Endothelial cell of umbilical vein (primary cell): Measurements from ENCODE around the gene LDHAL6B. TPM values are rescaled to one million over a fixed set of nuclear protein-coding genes. Genes with fewer than 3 reads are reported as not detected.

Source experiments
- BruUV-seq: library from RNA; stranded (reverse); fragments of 400-500 nt; replicated peaks from 2 replicates; lab custom pipeline; 2021; lab: Mats Ljungman, UMichigan
- CTCF ChIA-PET: fragments of 300-600, 350-600 bp; sonication (Branson Sonifier 250); formaldehyde crosslinking; loops from one replicate; lab custom pipeline; 2021; ENCODE audit warnings: antibody characterized with exemption, inconsistent platforms; lab: Charles Lee
- POLR2A ChIA-PET: fragments of 300-600, 350-600 bp; sonication (Branson Sonifier 250); formaldehyde crosslinking; loops from one replicate; lab custom pipeline; 2021; ENCODE audit warnings: antibody characterized with exemption, inconsistent platforms; lab: Charles Lee
- DNase-seq: peaks from one replicate; pipeline ENCODE4 v3.0.0-alpha.2; 2011; ENCODE audit warnings: low read depth, low spot score
- FAIRE-seq: peaks from 2 replicates; lab custom pipeline; 2011; peaks lifted over from hg19 to GRCh38; lab: Jason Lieb, UNC
- H2AFZ ChIP-seq: 2 replicates; pipeline ENCODE4 v1.6.0; 2012; ENCODE audit warnings: low read depth, low read length, control low read depth, inconsistent platforms
- H3K27ac ChIP-seq: 2 replicates; pipeline ENCODE4 v1.5.1; 2011; ENCODE audit warnings: low read depth, mild to moderate bottlenecking, control low read depth, low read length, moderate library complexity; ENCODE audit not compliant: insufficient read depth
- H3K27me3 ChIP-seq, 2 experiments: 2 replicates each; pipeline versions ENCODE4 v1.6.0 to v1.6.1; 2011; ENCODE audit warnings: low read length in 2 of 2, mixed read lengths in 1 of 2; ENCODE audit not compliant: control insufficient read depth in 2 of 2, insufficient read depth in 2 of 2
- H3K36me3 ChIP-seq, 2 experiments: 2 replicates in 1 of 2; 3 replicates in 1 of 2; pipeline ENCODE4 v1.5.1; 2011; ENCODE audit warnings: low read length in 2 of 2, mild to moderate bottlenecking in 1 of 2, moderate library complexity in 1 of 2; ENCODE audit not compliant: control insufficient read depth in 2 of 2, insufficient read depth in 2 of 2; ENCODE audit errors: extremely low read depth in 1 of 2
- H3K4me1 ChIP-seq: 3 replicates; pipeline ENCODE4 v1.5.1; 2011; ENCODE audit warnings: mild to moderate bottlenecking, low read length; ENCODE audit not compliant: control insufficient read depth, insufficient read depth; ENCODE audit errors: extremely low read depth
- H3K4me2 ChIP-seq: 2 replicates; pipeline ENCODE4 v1.6.1; 2011; ENCODE audit warnings: low read length, control low read depth, mixed read lengths; ENCODE audit not compliant: insufficient read depth
- H3K4me3 ChIP-seq, 3 experiments: fragments of 200-600 bp in 1 of 3; sonication (generic), shearing (Covaris generic) in 1 of 3; replicated peaks in 1 of 3; 2 replicates each; pipeline ENCODE4 v1.5.1; 2011 to 2016; ENCODE audit warnings: control low read depth in 3 of 3, low read length in 3 of 3, mild to moderate bottlenecking in 2 of 3, inconsistent platforms in 1 of 3, low read depth in 1 of 3, moderate library complexity in 1 of 3; ENCODE audit not compliant: insufficient read depth in 1 of 3
- H3K79me2 ChIP-seq: 2 replicates; pipeline ENCODE4 v1.6.0; 2012; ENCODE audit warnings: low read length, inconsistent platforms; ENCODE audit not compliant: control insufficient read depth, insufficient read depth
- H3K9ac ChIP-seq: replicated peaks from 2 replicates; pipeline ENCODE3; 2011; ENCODE audit warnings: low read length, control low read depth; ENCODE audit not compliant: insufficient read depth; ENCODE audit errors: extremely low read depth
- H3K9me1 ChIP-seq: replicated peaks from 3 replicates; pipeline ENCODE4 v1.6.0; 2011; ENCODE audit warnings: mild to moderate bottlenecking, low read length; ENCODE audit not compliant: control insufficient read depth, insufficient read depth; ENCODE audit errors: extremely low read depth
- H3K9me3 ChIP-seq: replicated peaks from 2 replicates; pipeline ENCODE4 v1.5.1; 2012; ENCODE audit warnings: low read length, inconsistent platforms; ENCODE audit not compliant: control insufficient read depth, insufficient read depth
- H4K20me1 ChIP-seq: replicated peaks from 2 replicates; pipeline ENCODE3; 2011; ENCODE audit warnings: mild to moderate bottlenecking, low read length; ENCODE audit not compliant: control insufficient read depth, insufficient read depth; ENCODE audit errors: extremely low read depth
- CTCF ChIP-seq, 2 donors: IDR thresholded peaks; 1 replicate in 1 of 2; 2 replicates in 1 of 2; pipeline ENCODE4 v1.5.1; 2011; ENCODE audit warnings: low read length in 2 of 2, mild to moderate bottlenecking in 2 of 2, moderate library complexity in 2 of 2, control low read depth in 1 of 2, inconsistent platforms in 1 of 2, low read depth in 1 of 2; ENCODE audit not compliant: insufficient read depth in 1 of 2; ENCODE audit errors: extremely low read depth in 1 of 2
- FOS ChIP-seq: IDR thresholded peaks from 2 replicates; pipeline ENCODE4 v1.6.1; 2011; ENCODE audit warnings: mild to moderate bottlenecking, low read length, moderate library complexity, borderline replicate concordance; ENCODE audit not compliant: insufficient read depth
- POLR2A ChIP-seq: IDR thresholded peaks from 2 replicates; pipeline ENCODE4 v1.6.1; 2012; ENCODE audit warnings: low read depth, mild to moderate bottlenecking, control low read depth, low read length
- dilution Hi-C: fragments of 300-500 bp; cut with MboI; formaldehyde crosslinking; loops from one replicate; pipeline ENCODE4 v1.15.0; 2019; ENCODE audit warnings: low sequenced_read_pairs; ENCODE audit not compliant: extremely low pct_ligation_motif_present
- intact Hi-C: fragments of 100-400 bp; cut with micrococcal nuclease; formaldehyde crosslinking; loops from one replicate; pipeline ENCODE4 v1.10.0; 2022
- microRNA counts: library from miRNA; unstranded; fragments of <30 nt; microRNA quantifications from one replicate; lab custom pipeline; 2016
- microRNA-seq: library from miRNA; unstranded; fragments of <30 nt; microRNA quantifications from one replicate; pipeline ENCODE4 v1.2.0, GENCODE V29; 2021; ENCODE audit warnings: borderline number of aligned reads, borderline replicate concordance
- polyA plus RNA-seq, 4 experiments: library from polyadenylated mRNA; depleted of rRNA in 3 of 4; stranded (reverse) in 3 of 4; unstranded in 1 of 4; fragments of >200 nt; gene quantifications; 2 replicates each; pipeline versions ENCODE4 v1.2.1 to v1.2.3, GENCODE V29; 2011 to 2012; ENCODE audit warnings: missing spikeins in 1 of 4
- small RNA-seq: library from RNA; depleted of rRNA; stranded (forward); fragments of <200 nt; gene quantifications from one replicate; pipeline ENCODE3, GENCODE V24; 2012; ENCODE audit warnings: low replicate concordance, low read depth; ENCODE audit not compliant: insufficient read depth, insufficient read length
- total RNA-seq: library from RNA; stranded (reverse); gene quantifications from 2 replicates; pipeline ENCODE4 v1.2.3, GENCODE V29; 2021

The LDHAL6B gene
- total and polyA plus RNA-seq, 2 donors (not counting 3 experiments of a cell fraction or from before 2014, with no cell fraction given): not detected

GRCh38 chr15:59256482-59256881 lies 49.8 kb downstream of the LDHAL6B start:
- H3K4me3 ChIP-seq: no peak overlapping the region
- dilution Hi-C loops: no loop called here
- no peaks in the 10 kb centered on the region for H3K4me1 ChIP-seq
- TF ChIP-seq POLR2A (no peak), CTCF (IDR thresholded peaks at IDR 0.05; ENCODE audit: extremely low read depth in 1 of 2, insufficient read depth in 1 of 2, low read depth in 1 of 2, low read length in 2 of 2) (no peak)
- BruUV-seq: no TSS peak
- no peak overlapping the region for H3K27ac ChIP-seq
- no peak overlapping the region for H2AFZ ChIP-seq
- no peaks in the 10 kb centered on the region for H3K27me3 ChIP-seq
- H3K9me1 ChIP-seq: no peaks in the 10 kb centered on the region
- no peaks in the 10 kb centered on the region for H3K79me2 ChIP-seq
- FAIRE-seq: no peak
- POLR2A ChIA-PET: no interaction called here
- H4K20me1 ChIP-seq: no peaks in the 10 kb centered on the region
- intact Hi-C loops: no loop called here
- DNase-seq: no peak
- no peaks in the 10 kb centered on the region for H3K9me3 ChIP-seq
- CTCF ChIA-PET: interaction anchor here (1.3 kb wide), 1 partner anchor 9 kb away, joined by 3 read pairs; no protein-coding TSS in a partner anchor
- H3K36me3 ChIP-seq: peaks cover 4 to 9% of the 10 kb centered on the region in 2 experiments
- H3K9ac ChIP-seq: no peak overlapping the region
- no peak overlapping the region for H3K4me2 ChIP-seq

GRCh38 chr15:59257140-59257539 lies 50.5 kb downstream of the LDHAL6B start:
- Histone ChIP-seq H3K9me1 (no peaks in the 10 kb centered on the region), H3K27me3 (no peaks in the 10 kb centered on the region), H3K9ac (no peak overlapping the region), H3K27ac (no peak overlapping the region), H3K9me3 (no peaks in the 10 kb centered on the region), H3K4me3 (no peak overlapping the region), H3K36me3 (peaks cover 4 to 9% of the 10 kb centered on the region in 2 experiments), H4K20me1 (no peaks in the 10 kb centered on the region), H3K4me2 (no peak overlapping the region), H3K79me2 (no peaks in the 10 kb centered on the region), H2AFZ (no peak overlapping the region), H3K4me1 (no peaks in the 10 kb centered on the region)
- intact Hi-C loops (no loop called here), dilution Hi-C loops (no loop called here)
- no peak for TF ChIP-seq FOS
- DNase-seq: no peak
- CTCF ChIA-PET: interaction anchor here (0.8 to 1.3 kb wide), 2 partner anchors 10 to 25 kb away, joined by 3 read pairs; no protein-coding TSS in a partner anchor
- POLR2A ChIA-PET: no interaction called here
- BruUV-seq: no TSS peak
- FAIRE-seq: no peak

MicroRNAs within 50 kb of the gene (microRNA counts, 767-probe panel; counts per million panel counts)
- 723 counts per million, percentile 96 among the panel's probes with 10 or more counts for microRNA hsa-miR-2116-5p (lab: Ali Mortazavi, UCI)

Small RNAs within 50 kb of the gene (microRNA-seq; reads per million reads assigned to microRNA genes)
- 4.2 reads per million, percentile 6 among the genes with 10 or more reads in this experiment for gene MIR2116

Small RNAs within 50 kb of the gene (small RNA-seq; reads per million reads assigned to genes)
- gene MIR2116 (not detected), gene RNU4-80P (1.1 reads per million)

Other genes starting within 250 kb of the LDHAL6B start
- gene RNF111, start 219.2 kb upstream of the LDHAL6B start, total RNA-seq: 42.4 and 42.6 TPM in 2 replicates
- gene RNF111, start 219.2 kb upstream of the LDHAL6B start, polyA plus RNA-seq: 22.3 and 27.6 TPM in 2 replicates
- gene CCNB2, start 101.7 kb upstream of the LDHAL6B start, total RNA-seq: 62.8 and 65.2 TPM in 2 replicates
- gene CCNB2, start 101.7 kb upstream of the LDHAL6B start, polyA plus RNA-seq: 39.0 and 55.9 TPM in 2 replicates
- 218 and 231 TPM in 2 replicates for gene MYO1E, start 166.0 kb downstream of the LDHAL6B start, total RNA-seq
- gene MYO1E, start 166.0 kb downstream of the LDHAL6B start, polyA plus RNA-seq: 31.6 and 33.4 TPM in 2 replicates
- gene FAM81A, start 231.3 kb downstream of the LDHAL6B start, total RNA-seq: 0.32 and 1.2 TPM in 2 replicates
- gene FAM81A, start 231.3 kb downstream of the LDHAL6B start, polyA plus RNA-seq: 0.28 TPM in 1 of 2 replicates, not detected in the other